Activated CD4-positive, alpha-beta T cell treated with anti-CD3 and anti-CD28 coated beads for 1 hour (primary cell): ENCODE results near the gene ARID5B.
"Not testable (repeated sequence)": the region's sequence is repeated elsewhere in the genome, so short reads cannot be mapped to it uniquely, and the experiment has no call there.

ENCODE experiments used
- DNase-seq: peaks from one replicate; pipeline ENCODE4 v3.0.0-alpha.2; 2020

The ARID5B gene

DNA sequence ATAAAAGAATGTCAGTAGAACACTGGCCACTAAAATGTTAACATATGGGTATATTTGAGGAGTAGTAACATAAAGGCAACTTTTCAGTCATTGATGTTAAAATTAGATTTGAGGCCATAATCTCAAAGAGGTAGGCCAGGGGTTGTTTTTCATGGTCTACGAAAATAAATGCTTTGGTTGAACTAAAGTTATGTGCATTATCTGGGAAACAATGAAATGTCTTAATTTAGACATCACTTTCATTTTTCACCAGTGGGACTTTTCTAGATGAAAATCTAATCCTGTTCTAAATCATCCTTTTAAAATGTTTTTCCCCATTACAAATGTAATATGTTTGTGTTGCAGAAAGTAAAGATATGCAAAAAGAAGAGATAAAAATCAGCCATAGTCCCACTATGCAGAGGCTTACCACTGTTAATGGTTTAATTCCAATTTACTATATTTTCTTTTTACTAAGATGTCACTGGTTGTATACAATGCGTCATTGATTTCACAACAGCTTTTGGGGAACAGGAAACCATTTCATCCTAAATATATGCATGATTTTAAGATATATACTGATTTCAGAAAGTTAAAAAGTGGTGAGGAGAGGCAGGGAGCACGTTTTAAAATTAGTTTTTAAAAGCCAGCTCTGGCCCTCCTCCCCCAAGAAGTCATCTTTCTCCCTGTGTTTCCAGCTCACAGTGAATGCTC is 64.3 kb downstream of the ARID5B start:
- no peak for DNase-seq

DNA sequence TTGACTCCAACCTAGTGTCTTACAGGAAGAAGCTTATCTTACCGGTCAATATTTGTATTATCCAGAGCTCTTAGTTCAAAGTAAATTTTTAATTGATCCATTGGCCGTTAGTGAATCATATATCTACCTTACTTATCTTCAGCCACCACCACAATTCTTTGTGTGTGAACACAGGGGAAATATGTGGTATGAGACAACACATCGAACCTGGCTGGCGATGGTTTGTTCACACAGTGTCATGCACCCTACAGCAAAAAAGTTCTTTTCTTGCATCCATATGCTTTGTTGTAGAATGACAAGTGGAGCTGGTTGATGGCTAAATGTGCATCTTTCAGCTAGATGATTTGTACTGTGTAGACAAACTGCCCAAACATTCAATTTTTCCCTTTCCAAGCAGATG is 65.8 kb downstream of the ARID5B start:
- DNase-seq = no peak

DNA sequence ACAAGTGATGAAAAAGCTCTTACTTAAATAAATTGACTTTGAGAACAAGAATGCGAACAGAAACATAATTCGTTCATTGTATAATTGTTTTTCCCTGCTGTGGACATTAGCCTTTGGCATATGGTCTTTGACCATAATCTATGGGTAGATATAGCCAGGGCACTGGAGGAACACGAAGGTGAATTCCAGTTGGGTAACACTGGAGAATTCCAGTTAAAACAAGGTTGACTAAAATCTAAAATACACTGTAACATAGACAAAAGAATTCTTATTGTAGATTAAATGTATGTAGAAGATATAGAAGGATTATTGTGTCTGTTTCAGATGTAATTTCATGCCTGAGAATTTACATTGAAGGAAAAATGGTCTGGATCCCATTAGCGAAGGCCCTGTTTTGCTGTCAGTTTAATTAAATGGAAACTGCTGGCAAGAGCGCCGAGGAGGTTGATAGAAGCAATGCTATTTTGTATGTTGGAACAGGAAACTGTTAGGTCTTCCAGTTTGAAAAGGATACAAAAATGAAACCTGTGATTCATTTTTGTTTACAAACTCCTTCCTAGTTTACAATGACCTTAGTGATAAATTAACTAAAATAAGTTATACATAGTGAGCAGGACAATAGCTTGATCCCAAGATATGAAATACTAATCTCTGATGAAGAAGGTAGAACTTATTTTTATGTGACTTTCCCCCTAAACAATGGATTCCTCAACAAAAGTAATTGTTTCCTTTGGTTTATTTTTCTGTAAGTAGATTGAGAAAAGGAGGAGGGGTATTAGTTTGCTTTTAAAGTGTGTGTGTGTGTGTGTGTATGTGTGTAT is 68.9 kb downstream of the ARID5B start:
- DNase-seq = no peak

DNA sequence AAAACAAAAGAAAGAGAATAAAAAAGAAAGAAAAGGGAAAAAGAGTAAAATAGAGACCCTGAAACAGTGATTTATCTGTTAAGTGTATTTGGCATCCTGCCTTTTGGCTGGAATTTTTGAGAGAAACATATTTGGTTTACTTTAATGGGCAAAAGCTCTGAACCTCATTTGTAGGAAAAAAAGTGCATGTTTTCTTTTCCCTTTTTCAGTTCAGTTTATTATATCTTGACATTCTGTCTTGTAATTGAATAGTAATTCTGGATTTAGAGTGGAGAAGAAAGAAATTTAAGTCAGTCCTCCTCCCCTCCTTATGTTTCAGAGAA is 69.5 kb downstream of the ARID5B start:
- DNase-seq = no peak

DNA sequence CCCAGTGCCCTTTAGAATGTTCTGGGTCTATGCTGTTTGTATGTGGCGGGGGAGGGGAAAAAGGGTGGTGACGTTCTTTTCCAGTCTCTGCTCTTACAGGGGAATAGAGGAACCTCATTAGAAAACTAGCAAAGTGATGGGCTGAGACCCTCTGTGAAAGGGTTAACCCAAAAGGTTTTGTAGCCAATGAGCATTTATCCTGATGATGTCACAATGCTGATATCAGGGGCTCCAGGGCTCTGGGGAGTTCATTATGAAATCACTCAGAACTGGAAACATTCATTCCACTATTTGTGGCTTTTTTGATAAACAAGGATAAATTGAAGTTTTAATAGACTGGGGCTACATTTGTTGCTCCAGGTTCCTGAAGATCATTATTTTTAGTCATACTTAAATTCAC is 71.7 kb downstream of the ARID5B start:
- no peak for DNase-seq

DNA sequence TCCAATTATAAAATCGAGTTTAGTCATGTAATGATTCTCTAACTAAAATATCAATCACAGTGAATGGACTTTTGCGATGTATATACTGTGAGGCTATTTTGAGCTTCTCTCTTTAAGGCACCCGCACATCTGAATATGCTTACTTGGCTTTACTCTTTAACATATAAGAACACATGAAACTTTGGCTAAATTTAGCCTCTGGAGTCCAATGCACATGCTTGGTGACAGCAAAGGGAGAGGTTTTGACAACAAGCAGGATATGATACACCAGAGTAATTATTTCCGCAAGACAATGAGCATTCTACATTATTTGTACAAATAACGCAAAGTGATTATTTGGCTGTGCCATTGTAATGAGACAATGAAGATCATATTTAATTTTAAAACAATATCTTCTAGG is 72.4 kb downstream of the ARID5B start:
- no peak for DNase-seq

DNA sequence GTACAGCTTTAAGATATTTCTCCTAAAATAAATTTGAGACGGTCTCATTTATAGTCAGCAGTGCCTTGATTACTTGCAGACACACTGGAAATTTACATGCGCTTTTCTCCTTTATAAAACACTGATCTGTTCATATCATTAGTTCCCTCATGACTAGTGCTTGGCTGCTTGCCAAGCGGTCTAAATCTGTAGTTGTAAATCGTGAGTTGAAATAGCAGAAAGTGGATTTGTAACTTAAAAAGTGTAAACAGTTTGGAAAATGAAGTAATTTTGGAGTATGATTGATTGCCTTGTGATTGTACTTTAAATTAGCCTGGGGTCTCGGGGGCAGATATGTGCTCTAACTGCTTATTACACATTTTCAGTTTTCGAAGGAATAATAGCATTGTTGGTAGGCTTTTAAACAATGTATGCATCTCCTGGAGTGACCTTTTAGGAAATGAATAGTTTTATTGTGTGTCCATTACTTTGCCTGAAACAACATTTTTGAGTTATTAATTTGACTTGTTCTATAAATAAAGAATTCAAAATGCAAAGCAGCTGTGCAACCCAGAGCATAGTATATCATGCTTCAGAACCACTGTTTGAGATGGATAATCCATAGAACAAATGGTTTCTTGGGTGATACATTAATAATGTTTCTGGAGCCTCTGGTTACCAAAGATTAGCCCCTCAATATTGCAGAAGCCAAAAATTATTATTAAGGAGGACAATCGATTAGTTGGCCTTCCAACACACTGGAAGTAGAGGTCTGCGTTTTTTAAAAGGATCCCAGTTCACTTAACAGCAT is 73.3 kb downstream of the ARID5B start:
- no peak for DNase-seq

DNA sequence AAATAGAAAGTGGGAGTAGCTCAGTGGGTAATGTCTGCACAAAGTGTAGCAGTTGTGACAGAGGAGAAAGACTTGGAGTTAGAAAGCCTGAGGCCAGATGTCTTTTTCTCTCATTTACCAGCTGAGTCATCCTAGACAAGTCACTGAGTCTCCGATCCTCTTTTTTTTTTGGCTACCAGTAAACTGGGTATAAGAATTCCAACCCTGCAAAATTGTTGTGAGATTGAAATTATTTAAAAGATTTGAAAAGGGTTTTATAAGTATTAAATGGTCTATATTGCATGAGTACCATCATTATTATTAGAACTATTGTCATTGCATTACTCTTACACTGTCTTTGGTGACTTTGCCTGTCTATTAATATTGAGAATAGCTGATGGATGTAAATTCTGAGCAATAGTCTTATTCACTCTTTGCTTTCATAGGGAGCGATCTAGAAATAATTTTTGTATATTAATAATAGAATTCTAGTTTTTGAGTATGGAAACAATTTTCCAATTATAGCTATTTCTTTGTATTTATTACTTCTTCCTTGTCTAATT is 74.0 kb downstream of the ARID5B start:
- DNase-seq = no peak

DNA sequence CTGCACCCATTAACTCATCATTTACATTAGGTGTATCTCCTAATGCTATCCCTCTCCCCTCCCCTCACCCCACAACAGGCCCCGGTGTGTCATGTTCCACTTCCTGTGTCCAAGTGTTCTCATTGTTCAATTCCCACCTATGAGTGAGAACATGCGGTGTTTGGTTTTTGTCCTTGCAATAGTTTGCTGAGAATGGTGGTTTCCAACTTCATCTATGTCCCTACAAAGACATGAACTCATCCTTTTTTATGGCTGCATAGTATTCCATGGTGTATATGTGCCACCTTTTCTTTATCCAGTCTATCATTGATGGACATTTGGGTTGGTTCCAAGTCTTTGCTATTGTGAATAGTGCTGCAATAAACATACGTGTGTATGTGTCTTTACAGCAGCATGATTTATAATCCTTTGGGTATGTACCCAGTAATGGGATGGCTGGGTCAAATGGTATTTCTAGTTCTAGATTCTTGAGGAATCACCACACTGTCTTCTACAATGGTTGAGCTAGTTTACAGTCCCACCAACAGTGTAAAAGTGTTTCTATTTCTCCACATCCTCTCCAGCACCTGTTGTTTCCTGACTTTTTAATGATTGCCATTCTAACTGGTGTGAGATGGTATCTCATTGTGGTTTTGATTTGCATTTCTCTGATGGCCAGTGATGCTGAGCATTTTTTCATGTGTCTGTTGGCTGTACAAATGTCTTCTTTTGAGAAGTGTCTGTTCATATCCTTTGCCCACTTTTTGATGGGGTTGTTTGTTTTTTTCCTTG is 75.6 kb downstream of the ARID5B start:
- not testable (repeated sequence) for DNase-seq

DNA sequence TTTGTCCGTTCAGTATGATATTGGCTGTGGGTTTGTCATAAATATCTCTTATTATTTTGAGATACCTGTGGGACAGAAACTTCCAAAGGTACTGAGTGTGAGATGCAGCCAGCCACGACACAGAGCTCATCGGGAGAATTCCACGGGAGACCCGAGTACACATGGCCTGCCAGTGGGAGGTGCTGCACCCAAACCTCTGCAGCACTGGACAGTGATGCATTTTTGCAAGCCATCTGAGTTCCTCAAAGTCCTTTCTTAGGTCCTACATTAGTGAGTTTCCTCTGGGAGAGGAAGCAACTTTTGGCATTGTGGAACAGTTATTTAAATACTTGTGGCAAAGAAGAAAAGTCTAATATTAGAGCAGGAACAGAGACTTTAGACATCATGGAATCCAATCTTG is 77.5 kb downstream of the ARID5B start:
- no peak for DNase-seq

DNA sequence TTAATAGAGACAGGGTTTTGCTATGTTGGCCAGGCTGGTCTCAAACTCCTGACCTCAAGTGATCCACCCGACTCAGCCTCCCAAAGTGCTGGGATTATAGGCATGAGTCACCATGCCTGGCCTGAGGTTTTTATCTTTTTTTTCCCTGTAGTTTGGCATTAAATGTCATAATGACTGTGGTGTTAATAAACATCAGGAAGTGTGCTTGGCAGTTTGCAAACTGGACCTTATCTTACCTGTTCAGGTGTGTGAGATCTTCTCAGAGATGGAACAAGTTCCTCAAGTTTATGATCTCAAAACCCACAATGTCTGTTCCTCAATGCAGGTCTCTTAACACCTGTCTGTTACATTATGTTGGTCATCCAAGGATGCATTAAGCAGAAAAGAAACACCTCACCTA is 80.0 kb downstream of the ARID5B start:
- DNase-seq = no peak

DNA sequence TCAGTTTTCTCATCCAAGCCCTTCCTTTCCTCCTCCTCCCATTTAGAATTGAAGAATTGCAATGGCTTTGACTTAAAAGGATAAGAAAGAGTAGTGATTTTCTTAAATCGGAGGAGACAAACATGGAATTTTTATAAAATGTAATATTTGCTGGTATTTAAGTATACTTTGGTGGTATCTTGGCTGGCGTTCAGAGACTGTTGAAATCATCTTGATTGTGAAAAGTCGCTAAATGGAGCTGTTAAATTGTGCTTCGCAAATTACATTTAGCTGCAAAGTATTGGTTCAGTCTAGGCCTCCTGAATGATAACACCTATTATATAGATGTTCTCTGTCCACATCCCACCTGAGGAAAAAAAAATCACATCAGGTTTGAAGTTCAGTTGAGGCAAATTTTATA is 81.8 kb downstream of the ARID5B start:
- DNase-seq = no peak

DNA sequence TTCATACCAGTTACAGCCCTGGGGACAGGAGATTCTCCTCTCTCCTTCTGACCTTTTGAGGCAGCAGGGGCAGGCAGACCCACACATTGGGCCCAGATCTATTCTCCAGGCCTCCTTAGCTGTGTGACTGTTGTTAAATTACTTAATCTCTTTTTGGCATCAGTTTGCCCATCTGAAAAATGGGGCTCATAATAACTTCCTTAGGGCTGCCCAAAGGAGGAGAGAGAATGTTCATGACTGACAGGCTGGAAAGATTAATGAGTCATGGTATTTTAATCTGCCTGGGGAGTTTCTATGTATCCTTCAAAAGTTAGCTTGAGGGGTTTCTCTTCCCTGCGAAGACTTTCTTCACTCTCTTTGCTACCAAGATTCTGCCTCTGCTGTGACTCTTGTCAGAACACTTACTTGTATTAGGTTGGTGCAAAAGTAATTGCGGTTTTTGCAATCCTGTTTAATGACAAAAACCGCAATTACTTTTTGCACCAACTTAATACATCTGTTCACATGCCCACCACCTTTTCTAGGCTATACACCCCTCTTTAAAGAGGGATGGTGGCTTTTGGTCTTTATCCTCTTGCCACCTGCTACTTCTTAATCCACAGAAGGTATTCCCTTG is 83.4 kb downstream of the ARID5B start:
- DNase-seq = no peak

DNA sequence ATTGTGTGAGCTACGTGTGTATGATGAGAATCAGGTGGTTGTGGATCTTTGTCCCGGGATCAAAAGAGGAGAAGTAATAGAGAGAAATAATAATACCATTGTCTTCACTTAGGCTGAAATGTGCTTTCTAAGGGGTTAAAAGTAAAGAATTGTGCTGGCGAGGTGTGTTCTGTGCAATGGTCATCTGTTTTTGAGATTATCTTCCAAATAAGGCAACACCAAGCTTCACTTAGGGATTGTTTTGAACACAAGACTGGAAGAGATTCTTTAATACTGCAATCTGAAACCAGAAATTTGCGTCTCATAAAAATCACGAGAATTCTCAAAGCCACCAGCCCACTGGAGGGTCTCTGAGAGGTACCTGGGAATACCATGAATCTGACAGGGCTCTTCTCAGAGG is 84.2 kb downstream of the ARID5B start:
- DNase-seq = no peak

DNA sequence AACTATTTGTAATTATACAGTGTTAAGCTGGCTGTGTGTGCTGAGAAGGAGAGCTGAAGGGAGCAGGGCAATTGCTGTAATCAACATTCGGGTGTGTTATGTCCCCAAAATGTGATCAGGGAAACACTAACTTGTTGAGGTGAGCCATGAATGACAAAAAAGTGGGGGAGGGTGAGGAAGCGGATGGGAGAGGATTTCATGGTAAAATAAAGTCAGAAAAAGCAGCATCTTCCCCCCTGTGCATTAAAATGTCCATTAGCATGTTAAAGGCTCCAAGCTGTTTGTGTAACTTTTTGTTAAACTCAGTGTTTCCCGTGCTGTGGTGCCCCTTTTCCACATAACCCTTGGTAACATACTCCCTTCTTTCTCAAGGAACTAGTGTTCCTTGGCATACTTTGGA is 84.9 kb downstream of the ARID5B start:
- DNase-seq = no peak

DNA sequence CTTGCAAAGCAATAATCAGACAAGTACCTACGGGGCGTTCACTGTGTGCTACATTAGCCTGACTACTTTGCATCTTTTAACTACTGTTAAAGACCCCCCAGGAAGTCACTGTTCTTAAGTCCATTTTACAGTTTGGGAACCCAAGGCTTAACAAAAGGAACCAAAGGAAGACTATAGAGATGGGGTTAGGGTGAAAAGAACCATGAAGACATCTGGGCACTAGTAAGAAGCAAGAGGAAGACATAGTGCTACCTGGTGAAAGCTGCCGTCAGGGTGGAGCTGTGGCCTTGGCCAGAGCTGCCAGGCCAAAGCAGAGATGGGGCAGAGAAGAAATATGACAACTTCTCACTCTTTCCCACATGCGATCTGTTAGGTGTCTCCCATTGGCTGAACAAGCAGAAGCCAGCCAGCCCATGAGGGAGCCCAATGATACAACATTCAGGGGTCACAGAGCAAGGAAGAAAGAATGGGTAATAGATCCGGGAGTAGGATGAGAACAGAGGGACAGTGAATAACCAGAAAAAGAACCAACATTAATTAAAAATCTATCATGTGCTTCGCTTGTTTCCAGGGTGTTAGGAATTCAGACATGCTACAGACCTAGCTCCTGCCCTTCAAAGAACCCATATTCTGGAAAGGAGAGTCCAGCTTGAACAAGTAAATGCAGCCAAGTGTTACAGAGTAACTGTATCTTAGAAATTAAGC is 85.4 kb downstream of the ARID5B start:
- no peak for DNase-seq

DNA sequence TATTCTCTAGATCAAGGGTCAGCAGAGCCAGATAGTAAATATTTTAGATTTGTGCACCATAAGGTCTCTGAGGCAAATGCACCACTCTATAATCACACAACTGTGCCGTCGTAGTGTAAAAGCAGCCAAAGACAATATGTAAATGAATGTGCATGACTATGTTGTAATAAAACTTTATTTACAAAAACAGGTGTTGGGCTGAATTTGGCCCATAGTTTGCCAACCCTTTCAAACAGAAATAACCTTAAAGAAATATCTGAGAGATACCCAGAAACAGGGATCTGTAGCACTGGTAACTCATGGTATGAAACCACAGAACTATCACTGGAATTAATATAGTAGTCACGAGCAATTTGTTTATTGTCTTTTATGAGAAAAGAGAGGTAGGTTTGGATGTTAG is 86.0 kb downstream of the ARID5B start:
- DNase-seq = no peak

DNA sequence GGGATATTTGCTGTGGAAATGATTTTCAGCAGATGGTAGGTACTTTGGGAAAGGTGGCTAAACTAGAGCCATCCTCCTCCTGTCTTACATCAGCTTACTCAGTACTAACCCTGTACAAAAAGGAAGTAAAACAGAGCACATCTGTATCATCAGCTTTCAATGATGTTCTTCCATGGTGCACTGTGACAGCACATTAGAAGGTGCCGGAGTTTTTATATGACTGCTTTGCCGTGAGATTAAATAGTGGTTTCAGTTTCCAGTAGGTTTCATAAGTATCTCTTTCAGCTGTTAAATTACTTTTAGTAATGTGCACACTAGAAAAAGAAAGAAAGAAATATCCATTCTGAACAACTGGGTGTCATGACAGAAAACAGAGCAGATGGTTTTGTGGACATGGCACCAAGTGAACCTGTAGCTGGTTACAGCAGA is 86.5 kb downstream of the ARID5B start:
- no peak for DNase-seq

DNA sequence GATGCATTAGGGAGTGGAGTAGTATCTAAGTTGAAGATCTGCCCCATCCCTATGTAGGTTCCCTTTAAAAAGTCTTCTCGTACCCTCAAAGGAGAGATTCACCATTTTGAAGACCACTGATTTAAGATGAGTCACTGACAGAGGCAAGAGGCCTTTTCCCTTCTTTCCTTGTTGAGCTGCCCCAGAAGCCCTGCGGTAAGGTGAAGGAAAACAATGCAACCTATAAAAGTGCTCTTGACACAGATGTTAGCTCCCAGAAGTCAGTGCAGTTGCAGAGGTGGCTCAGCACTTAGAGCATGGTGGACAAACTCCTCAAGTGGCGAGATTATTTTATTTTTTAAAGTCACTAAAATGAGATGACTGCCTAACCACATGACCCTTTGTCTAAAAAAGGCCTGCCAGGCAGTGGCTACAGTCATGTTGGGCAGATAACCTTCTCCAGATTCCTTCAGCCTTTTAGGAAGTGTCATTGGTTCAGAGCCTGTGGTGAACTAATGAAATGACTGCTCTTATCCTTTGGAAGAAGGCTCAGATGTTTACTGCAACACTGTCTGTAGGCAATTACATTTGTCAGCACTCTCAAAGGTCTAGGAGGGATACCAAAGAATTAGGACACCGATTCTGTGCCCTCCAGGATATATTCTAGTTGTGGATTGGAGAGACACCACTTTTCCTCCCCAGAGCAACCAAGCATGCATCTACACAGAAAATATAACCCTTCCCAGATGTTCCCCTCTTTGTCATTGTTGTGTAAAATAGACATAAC is 88.7 kb downstream of the ARID5B start:
- no peak for DNase-seq

DNA sequence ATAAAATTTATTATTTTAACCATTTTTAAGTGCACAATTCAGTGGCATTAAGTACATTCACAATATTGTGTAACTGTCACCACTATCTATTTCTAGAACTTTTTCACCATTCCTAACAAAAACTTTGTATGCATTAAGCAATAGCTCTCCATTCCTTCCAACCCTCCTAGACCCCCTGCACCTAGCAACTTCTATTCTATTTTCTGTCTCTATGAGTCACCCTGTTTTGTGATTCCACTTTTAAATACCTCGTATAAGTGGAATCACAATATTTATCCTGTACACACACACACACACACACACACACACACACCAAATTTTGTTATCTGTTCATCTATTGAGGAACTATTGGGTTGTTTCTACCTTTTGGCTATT is 89.2 kb downstream of the ARID5B start:
- no peak for DNase-seq

DNA sequence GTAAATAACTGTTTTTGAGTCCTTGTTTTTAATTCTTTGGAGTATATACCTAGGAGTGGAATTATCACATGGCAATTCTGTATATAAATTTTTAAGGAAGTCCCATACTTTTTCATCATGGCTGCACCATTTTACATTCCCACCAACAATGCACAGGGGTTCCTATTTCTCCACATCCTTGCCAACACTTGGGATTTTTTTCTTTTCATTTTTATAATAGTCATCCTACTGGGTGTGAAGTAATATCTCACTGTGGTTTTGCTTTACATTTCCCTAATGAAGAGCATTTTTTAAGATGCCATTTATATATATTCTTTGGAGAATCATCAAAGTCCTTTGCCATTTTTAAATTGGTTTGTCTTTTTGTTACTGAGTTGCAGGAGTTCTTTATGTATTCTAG is 89.7 kb downstream of the ARID5B start:
- no peak for DNase-seq
